Spleen (tissue), 7 donors: ENCODE measurements around the gene MEIG1.

Experiments used
- CTCF ChIP-seq, 11 experiments: fragments of 200-600 bp in 7 of 11; fragments of 450-650 bp in 4 of 11; sonication (generic) in 4 of 11; IDR thresholded peaks in 8 of 11; conservative IDR thresholded peaks in 3 of 11; 1 replicate in 7 of 11; 2 replicates in 4 of 11; pipeline versions ENCODE4 v1.4.0 to v1.8.0; 2016 to 2021; ENCODE audit warnings: antibody characterized with exemption in 11 of 11, inconsistent platforms in 4 of 11, mild to moderate bottlenecking in 1 of 11
- POLR2AphosphoS5 ChIP-seq, 3 donors: sonication (generic); formaldehyde crosslinking; IDR thresholded peaks; one replicate each; pipeline ENCODE4 v1.5.1; 2017; ENCODE audit warnings: antibody characterized with exemption in 3 of 3
- donor health status: DM: no; HTN: no; CAD: no; lungs with moderate emphysema.
- donor health status: DM: no; HTN: no; CAD: no.
- donor health status: DM: no; HTN: no; CAD: no.

- no peak for TF ChIP-seq CTCF (IDR thresholded peaks at IDR 0.05 in 8 of 11, conservative IDR thresholded peaks at IDR 0.05 in 3 of 11)
- no peak for TF ChIP-seq POLR2AphosphoS5 (IDR thresholded peaks at IDR 0.05)
Observed at GRCh38 chr10:14936584-14936983, 22.6 kb upstream of the MEIG1 start.
